WTC11 (cell line): ENCODE data around the gene FAM53A. TPM values are rescaled to one million over a fixed set of nuclear protein-coding genes. Genes with fewer than 3 reads are reported as not detected.

Experiments used
- ATAC-seq: fragments of 200-7000 bp; cut with Tn5 transposase; 2 replicates; pipeline ENCODE4 v1.10.0; 2021; ENCODE audit warnings: mild to moderate bottlenecking, moderate library complexity
- CTCF ChIA-PET: fragments of 300-600 bp; sonication (Branson Sonifier 250); formaldehyde crosslinking; loops from one replicate; lab custom pipeline; 2021; ENCODE audit warnings: antibody characterized with exemption; lab: Charles Lee
- POLR2A ChIA-PET: fragments of 350-600 bp; sonication (Branson Sonifier 250); formaldehyde crosslinking; loops from one replicate; lab custom pipeline; 2021; ENCODE audit warnings: antibody characterized with exemption; lab: Charles Lee
- DNase-seq: peaks from one replicate; pipeline ENCODE4 v3.0.0; 2021; ENCODE audit warnings: low spot score
- H3K27ac Mint-ChIP-seq: 2 replicates; pipeline ENCODE4 v1.8.0; 2021; ENCODE audit warnings: mixed read lengths
- H3K27me3 Mint-ChIP-seq: 2 replicates; pipeline ENCODE4 v1.8.0; 2021; ENCODE audit warnings: low read depth, mild to moderate bottlenecking, moderate library complexity, mixed read lengths
- H3K36me3 Mint-ChIP-seq: 2 replicates; pipeline ENCODE4 v1.8.0; 2021; ENCODE audit warnings: mixed read lengths
- H3K4me1 Mint-ChIP-seq: 2 replicates; pipeline ENCODE4 v1.8.0; 2022; ENCODE audit warnings: mixed read lengths
- H3K4me3 Mint-ChIP-seq: 2 replicates; pipeline ENCODE4 v1.8.0; 2021; ENCODE audit warnings: mild to moderate bottlenecking, moderate library complexity, mixed read lengths
- H3K9me3 Mint-ChIP-seq: 2 replicates; pipeline ENCODE4 v1.8.0; 2021; ENCODE audit warnings: mixed read lengths
- ETV6 ChIP-seq: sonication (generic); formaldehyde crosslinking; IDR thresholded peaks from 2 replicates; pipeline ENCODE4 v1.8.1; 2022; ENCODE audit warnings: mild to moderate bottlenecking, missing genetic modification reagents
- NFYB ChIP-seq: sonication (generic); formaldehyde crosslinking; conservative IDR thresholded peaks from 2 replicates; pipeline ENCODE4 v1.8.0; 2022; ENCODE audit warnings: low read depth, missing genetic modification reagents
- SMAD3 ChIP-seq: sonication (generic); formaldehyde crosslinking; IDR thresholded peaks from 2 replicates; pipeline ENCODE4 v1.8.0; 2022; ENCODE audit warnings: missing genetic modification reagents, mild to moderate bottlenecking, borderline replicate concordance
- TEAD4 ChIP-seq: sonication (generic); formaldehyde crosslinking; IDR thresholded peaks from 2 replicates; pipeline ENCODE4 v1.8.0; 2022; ENCODE audit warnings: mild to moderate bottlenecking, missing genetic modification reagents
- ZNF317 ChIP-seq: sonication (generic); formaldehyde crosslinking; IDR thresholded peaks from 2 replicates; pipeline ENCODE4 v1.8.1; 2023; ENCODE audit warnings: low read depth, mild to moderate bottlenecking, moderate library complexity, missing genetic modification reagents, borderline replicate concordance
- ZNF416 ChIP-seq: fragments of 250-450 bp; sonication (Bioruptor Pico); IDR thresholded peaks from 2 replicates; pipeline ENCODE4 v1.9.0; 2021; ENCODE audit warnings: mild to moderate bottlenecking, inconsistent platforms
- total RNA-seq: library from RNA; stranded (reverse); gene quantifications from 3 replicates; pipeline ENCODE4 v1.2.3, GENCODE V29; 2021
- TF ChIP-seq, protein P1 (sequence below): sonication (generic); formaldehyde crosslinking; IDR thresholded peaks from 2 replicates; pipeline ENCODE4 v1.8.0; 2022; ENCODE audit warnings: mild to moderate bottlenecking, missing genetic modification reagents
- TF ChIP-seq, protein P2 (sequence below): sonication (generic); formaldehyde crosslinking; conservative IDR thresholded peaks from 2 replicates; pipeline ENCODE4 v1.8.1; 2023; ENCODE audit warnings: mild to moderate bottlenecking, low read depth, missing genetic modification reagents, moderate library complexity
- TF ChIP-seq, protein P3 (sequence below): fragments of 250-450 bp; sonication (Bioruptor Pico); IDR thresholded peaks from 2 replicates; pipeline ENCODE4 v1.9.0; 2021; ENCODE audit warnings: mild to moderate bottlenecking
- TF ChIP-seq, protein P4 (sequence below): sonication (generic); formaldehyde crosslinking; IDR thresholded peaks from 2 replicates; pipeline ENCODE4 v1.8.1; 2023; ENCODE audit warnings: mild to moderate bottlenecking, missing genetic modification reagents, borderline replicate concordance
- TF ChIP-seq, protein P5 (sequence below): fragments of 250-450 bp; sonication (Bioruptor Pico); IDR thresholded peaks from 2 replicates; pipeline ENCODE4 v1.9.0; 2021; ENCODE audit warnings: mild to moderate bottlenecking, borderline replicate concordance
- TF ChIP-seq, protein P6 (sequence below): sonication (generic); formaldehyde crosslinking; IDR thresholded peaks from 2 replicates; pipeline ENCODE4 v1.8.1; 2023; ENCODE audit warnings: mild to moderate bottlenecking, missing genetic modification reagents

FAM53A gene
- total RNA-seq, 1 experiment from 2014 or later = 2.9 TPM

- TF ChIP-seq, protein P1, sequence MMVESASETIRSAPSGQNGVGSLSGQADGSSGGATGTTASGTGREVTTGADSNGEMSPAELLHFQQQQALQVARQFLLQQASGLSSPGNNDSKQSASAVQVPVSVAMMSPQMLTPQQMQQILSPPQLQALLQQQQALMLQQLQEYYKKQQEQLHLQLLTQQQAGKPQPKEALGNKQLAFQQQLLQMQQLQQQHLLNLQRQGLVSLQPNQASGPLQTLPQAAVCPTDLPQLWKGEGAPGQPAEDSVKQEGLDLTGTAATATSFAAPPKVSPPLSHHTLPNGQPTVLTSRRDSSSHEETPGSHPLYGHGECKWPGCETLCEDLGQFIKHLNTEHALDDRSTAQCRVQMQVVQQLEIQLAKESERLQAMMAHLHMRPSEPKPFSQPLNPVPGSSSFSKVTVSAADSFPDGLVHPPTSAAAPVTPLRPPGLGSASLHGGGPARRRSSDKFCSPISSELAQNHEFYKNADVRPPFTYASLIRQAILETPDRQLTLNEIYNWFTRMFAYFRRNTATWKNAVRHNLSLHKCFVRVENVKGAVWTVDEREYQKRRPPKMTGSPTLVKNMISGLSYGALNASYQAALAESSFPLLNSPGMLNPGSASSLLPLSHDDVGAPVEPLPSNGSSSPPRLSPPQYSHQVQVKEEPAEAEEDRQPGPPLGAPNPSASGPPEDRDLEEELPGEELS = no peak
Observed at GRCh38 chr4:1626941-1627340, 57.2 kb downstream of the FAM53A start (continued).

GRCh38 chr4:1626151-1626550 lies 58.0 kb downstream of the FAM53A start:
- no peaks in the 10 kb centered on the region for H3K36me3 Mint-ChIP-seq
- ATAC-seq (no peak), DNase-seq (no peak)
- POLR2A ChIA-PET = no interaction called here
- no peak overlapping the region for H3K27ac Mint-ChIP-seq
- no peak overlapping the region for H3K4me3 Mint-ChIP-seq
- no peaks in the 10 kb centered on the region for H3K4me1 Mint-ChIP-seq
- H3K9me3 Mint-ChIP-seq = no peaks in the 10 kb centered on the region; the same call in 1 of the 2 replicates
- TF ChIP-seq ZNF416 (CRISPR knock-in tag) = no peak
- TF ChIP-seq ZNF317 = no peak
- TF ChIP-seq SMAD3 = no peak
- TF ChIP-seq NFYB = no peak
- no peaks in the 10 kb centered on the region for H3K27me3 Mint-ChIP-seq
- CTCF ChIA-PET = interaction anchor here (0.5 kb wide), 1 partner anchor 53 kb away, joined by 4 read pairs; no protein-coding TSS in a partner anchor

DNA sequence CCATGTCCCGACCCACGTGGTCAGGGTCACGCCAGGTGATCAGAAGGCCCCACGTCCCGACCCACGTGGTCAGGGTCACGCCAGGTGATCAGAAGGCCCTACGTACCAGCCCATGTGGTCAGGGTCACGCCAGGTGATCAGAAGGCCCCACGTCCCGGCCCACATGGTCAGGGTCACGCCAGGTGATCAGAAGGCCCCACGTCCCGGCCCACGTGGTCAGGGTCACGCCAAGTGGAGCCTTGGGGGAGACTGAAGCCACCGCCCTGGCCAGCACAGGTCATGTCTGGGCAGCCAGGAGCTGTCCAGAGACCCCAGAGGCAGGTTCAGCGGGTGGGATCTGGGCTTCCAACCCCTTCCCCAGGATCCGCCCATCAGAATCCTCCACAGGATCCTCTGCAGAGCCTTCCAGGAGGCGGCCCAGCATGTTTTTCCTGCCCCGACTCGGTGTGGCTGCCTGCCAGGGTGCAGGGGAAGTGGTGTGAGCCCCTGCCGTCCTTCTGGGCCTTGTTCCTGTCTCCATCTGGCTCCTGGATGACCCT lies 58.4 kb downstream of the FAM53A start:
- TF ChIP-seq, protein P2, sequence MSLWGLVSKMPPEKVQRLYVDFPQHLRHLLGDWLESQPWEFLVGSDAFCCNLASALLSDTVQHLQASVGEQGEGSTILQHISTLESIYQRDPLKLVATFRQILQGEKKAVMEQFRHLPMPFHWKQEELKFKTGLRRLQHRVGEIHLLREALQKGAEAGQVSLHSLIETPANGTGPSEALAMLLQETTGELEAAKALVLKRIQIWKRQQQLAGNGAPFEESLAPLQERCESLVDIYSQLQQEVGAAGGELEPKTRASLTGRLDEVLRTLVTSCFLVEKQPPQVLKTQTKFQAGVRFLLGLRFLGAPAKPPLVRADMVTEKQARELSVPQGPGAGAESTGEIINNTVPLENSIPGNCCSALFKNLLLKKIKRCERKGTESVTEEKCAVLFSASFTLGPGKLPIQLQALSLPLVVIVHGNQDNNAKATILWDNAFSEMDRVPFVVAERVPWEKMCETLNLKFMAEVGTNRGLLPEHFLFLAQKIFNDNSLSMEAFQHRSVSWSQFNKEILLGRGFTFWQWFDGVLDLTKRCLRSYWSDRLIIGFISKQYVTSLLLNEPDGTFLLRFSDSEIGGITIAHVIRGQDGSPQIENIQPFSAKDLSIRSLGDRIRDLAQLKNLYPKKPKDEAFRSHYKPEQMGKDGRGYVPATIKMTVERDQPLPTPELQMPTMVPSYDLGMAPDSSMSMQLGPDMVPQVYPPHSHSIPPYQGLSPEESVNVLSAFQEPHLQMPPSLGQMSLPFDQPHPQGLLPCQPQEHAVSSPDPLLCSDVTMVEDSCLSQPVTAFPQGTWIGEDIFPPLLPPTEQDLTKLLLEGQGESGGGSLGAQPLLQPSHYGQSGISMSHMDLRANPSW = no peak
- TF ChIP-seq, protein P3, sequence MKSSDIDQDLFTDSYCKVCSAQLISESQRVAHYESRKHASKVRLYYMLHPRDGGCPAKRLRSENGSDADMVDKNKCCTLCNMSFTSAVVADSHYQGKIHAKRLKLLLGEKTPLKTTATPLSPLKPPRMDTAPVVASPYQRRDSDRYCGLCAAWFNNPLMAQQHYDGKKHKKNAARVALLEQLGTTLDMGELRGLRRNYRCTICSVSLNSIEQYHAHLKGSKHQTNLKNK (CRISPR knock-in tag) = no peak
- DNase-seq (no peak), ATAC-seq (no peak)
- Mint-ChIP-seq H3K36me3 (no peaks in the 10 kb centered on the region), H3K9me3 (peaks cover 2% of the 10 kb centered on the region), H3K27ac (no peak overlapping the region), H3K4me3 (no peak overlapping the region), H3K27me3 (no peaks in the 10 kb centered on the region), H3K4me1 (no peaks in the 10 kb centered on the region)
- POLR2A ChIA-PET = no interaction called here
- CTCF ChIA-PET = no interaction called here

DNA sequence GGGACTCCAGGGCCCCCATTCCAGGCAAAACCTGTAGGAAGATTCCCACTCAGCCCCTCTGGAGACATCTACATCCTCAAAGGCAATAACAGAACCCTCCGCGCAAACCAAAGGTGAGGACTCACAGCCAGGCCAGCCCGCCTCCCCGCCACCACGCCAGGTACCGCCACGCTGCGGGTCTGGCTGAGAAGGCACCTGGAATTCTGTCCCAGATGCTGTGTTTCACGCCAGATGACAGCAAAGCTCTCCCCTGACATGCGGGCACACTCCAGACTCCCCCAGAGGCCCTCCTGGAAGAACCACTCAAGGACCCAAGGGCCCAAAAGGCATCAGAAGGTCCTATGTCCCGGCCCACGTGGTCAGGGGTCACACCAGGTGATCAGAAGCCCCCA lies 59.6 kb downstream of the FAM53A start:
- no peaks in the 10 kb centered on the region; the same call in 1 of the 2 replicates for H3K27me3 Mint-ChIP-seq
- H3K36me3 Mint-ChIP-seq = no peaks in the 10 kb centered on the region
- DNase-seq (no peak), ATAC-seq (no peak)
- ChIA-PET CTCF (no interaction called here), POLR2A (no interaction called here)
- H3K4me3 Mint-ChIP-seq = no peak overlapping the region
- no peaks in the 10 kb centered on the region for H3K4me1 Mint-ChIP-seq
- peaks cover 7% of the 10 kb centered on the region for H3K9me3 Mint-ChIP-seq
- no peak overlapping the region for H3K27ac Mint-ChIP-seq
- no peak for TF ChIP-seq NFYB
- TF ChIP-seq TEAD4 (CRISPR knock-in tag) = no peak
- TF ChIP-seq, protein P4, sequence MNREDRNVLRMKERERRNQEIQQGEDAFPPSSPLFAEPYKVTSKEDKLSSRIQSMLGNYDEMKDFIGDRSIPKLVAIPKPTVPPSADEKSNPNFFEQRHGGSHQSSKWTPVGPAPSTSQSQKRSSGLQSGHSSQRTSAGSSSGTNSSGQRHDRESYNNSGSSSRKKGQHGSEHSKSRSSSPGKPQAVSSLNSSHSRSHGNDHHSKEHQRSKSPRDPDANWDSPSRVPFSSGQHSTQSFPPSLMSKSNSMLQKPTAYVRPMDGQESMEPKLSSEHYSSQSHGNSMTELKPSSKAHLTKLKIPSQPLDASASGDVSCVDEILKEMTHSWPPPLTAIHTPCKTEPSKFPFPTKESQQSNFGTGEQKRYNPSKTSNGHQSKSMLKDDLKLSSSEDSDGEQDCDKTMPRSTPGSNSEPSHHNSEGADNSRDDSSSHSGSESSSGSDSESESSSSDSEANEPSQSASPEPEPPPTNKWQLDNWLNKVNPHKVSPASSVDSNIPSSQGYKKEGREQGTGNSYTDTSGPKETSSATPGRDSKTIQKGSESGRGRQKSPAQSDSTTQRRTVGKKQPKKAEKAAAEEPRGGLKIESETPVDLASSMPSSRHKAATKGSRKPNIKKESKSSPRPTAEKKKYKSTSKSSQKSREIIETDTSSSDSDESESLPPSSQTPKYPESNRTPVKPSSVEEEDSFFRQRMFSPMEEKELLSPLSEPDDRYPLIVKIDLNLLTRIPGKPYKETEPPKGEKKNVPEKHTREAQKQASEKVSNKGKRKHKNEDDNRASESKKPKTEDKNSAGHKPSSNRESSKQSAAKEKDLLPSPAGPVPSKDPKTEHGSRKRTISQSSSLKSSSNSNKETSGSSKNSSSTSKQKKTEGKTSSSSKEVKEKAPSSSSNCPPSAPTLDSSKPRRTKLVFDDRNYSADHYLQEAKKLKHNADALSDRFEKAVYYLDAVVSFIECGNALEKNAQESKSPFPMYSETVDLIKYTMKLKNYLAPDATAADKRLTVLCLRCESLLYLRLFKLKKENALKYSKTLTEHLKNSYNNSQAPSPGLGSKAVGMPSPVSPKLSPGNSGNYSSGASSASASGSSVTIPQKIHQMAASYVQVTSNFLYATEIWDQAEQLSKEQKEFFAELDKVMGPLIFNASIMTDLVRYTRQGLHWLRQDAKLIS = no peak
- TF ChIP-seq, protein P1 = no peak
- TF ChIP-seq, protein P5, sequence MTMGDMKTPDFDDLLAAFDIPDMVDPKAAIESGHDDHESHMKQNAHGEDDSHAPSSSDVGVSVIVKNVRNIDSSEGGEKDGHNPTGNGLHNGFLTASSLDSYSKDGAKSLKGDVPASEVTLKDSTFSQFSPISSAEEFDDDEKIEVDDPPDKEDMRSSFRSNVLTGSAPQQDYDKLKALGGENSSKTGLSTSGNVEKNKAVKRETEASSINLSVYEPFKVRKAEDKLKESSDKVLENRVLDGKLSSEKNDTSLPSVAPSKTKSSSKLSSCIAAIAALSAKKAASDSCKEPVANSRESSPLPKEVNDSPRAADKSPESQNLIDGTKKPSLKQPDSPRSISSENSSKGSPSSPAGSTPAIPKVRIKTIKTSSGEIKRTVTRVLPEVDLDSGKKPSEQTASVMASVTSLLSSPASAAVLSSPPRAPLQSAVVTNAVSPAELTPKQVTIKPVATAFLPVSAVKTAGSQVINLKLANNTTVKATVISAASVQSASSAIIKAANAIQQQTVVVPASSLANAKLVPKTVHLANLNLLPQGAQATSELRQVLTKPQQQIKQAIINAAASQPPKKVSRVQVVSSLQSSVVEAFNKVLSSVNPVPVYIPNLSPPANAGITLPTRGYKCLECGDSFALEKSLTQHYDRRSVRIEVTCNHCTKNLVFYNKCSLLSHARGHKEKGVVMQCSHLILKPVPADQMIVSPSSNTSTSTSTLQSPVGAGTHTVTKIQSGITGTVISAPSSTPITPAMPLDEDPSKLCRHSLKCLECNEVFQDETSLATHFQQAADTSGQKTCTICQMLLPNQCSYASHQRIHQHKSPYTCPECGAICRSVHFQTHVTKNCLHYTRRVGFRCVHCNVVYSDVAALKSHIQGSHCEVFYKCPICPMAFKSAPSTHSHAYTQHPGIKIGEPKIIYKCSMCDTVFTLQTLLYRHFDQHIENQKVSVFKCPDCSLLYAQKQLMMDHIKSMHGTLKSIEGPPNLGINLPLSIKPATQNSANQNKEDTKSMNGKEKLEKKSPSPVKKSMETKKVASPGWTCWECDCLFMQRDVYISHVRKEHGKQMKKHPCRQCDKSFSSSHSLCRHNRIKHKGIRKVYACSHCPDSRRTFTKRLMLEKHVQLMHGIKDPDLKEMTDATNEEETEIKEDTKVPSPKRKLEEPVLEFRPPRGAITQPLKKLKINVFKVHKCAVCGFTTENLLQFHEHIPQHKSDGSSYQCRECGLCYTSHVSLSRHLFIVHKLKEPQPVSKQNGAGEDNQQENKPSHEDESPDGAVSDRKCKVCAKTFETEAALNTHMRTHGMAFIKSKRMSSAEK (CRISPR knock-in tag) = no peak
- TF ChIP-seq, protein P6, sequence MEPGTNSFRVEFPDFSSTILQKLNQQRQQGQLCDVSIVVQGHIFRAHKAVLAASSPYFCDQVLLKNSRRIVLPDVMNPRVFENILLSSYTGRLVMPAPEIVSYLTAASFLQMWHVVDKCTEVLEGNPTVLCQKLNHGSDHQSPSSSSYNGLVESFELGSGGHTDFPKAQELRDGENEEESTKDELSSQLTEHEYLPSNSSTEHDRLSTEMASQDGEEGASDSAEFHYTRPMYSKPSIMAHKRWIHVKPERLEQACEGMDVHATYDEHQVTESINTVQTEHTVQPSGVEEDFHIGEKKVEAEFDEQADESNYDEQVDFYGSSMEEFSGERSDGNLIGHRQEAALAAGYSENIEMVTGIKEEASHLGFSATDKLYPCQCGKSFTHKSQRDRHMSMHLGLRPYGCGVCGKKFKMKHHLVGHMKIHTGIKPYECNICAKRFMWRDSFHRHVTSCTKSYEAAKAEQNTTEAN = no peak
- TF ChIP-seq ETV6 (CRISPR knock-in tag) = no peak
